A549 (cell line): ENCODE data around the gene LRRC2. TPM values are rescaled to one million over a fixed set of nuclear protein-coding genes. Genes with fewer than 3 reads are reported as not detected.

ENCODE experiments used
- ATAC-seq, 2 experiments: fragments of 200-7000 bp in 1 of 2; fragments of >200 bp in 1 of 2; cut with Nextera tagmentation in 1 of 2; cut with Tn5 transposase in 1 of 2; 3 replicates each; pipeline versions ENCODE4 v1.8.0 to v1.9.1; 2018 to 2020; ENCODE audit warnings: mild to moderate bottlenecking in 1 of 2, moderate library complexity in 1 of 2
- CTCF ChIA-PET: fragments of 300-600 bp; sonication (Branson Sonifier 250); formaldehyde crosslinking; extraction: SDS; loops from one replicate; lab custom pipeline; 2021; ENCODE audit warnings: antibody characterized with exemption, inconsistent platforms; lab: Yijun Ruan, JAX
- POLR2A ChIA-PET: fragments of 350-600 bp; formaldehyde crosslinking; extraction: SDS; loops from one replicate; lab custom pipeline; 2021; ENCODE audit warnings: antibody characterized with exemption, inconsistent platforms; lab: Yijun Ruan, JAX
- DNase-seq, 2 experiments: peaks; one replicate each; pipeline versions ENCODE4 v3.0.0 to v3.0.0-alpha.2; 2011 to 2016; ENCODE audit warnings: low read depth in 1 of 2, low spot score in 1 of 2
- FAIRE-seq: peaks from 2 replicates; lab custom pipeline; 2011; peaks lifted over from hg19 to GRCh38; lab: Jason Lieb, UNC
- H3K27ac ChIP-seq, 2 experiments: fragments of >200 bp; sonication (Bioruptor Twin); formaldehyde crosslinking; 3 replicates each; pipeline ENCODE4 v1.5.1; 2016 to 2017
- H3K4me1 ChIP-seq: fragments of >200 bp; sonication (Bioruptor Twin); formaldehyde crosslinking; 3 replicates; pipeline ENCODE4 v1.6.1; 2016
- H3K4me2 ChIP-seq: fragments of >200 bp; sonication (Bioruptor Twin); formaldehyde crosslinking; 3 replicates; pipeline ENCODE4 v1.6.1; 2016
- H3K4me3 ChIP-seq: fragments of >200 bp; sonication (Bioruptor Twin); formaldehyde crosslinking; 3 replicates; pipeline ENCODE4 v1.5.1; 2016
- H3K9me3 ChIP-seq: fragments of >200 bp; sonication (Bioruptor Twin); formaldehyde crosslinking; 3 replicates; pipeline ENCODE4 v1.6.1; 2016
- CEBPB ChIP-seq, 2 experiments: fragments of >200 bp in 1 of 2; sonication (Bioruptor Twin) in 1 of 2; formaldehyde crosslinking in 1 of 2; IDR thresholded peaks; 2 replicates each; pipeline ENCODE4 v1.6.1; 2012 to 2016
- ELK1 ChIP-seq: fragments of 150-350 bp; IDR thresholded peaks from 2 replicates; pipeline ENCODE4 v1.6.1; 2014; ENCODE audit warnings: low read depth, mild to moderate bottlenecking, low read length
- EP300 ChIP-seq, 2 experiments: fragments of >200 bp; sonication (Bioruptor Twin); formaldehyde crosslinking; IDR thresholded peaks; 2 replicates in 1 of 2; 3 replicates in 1 of 2; pipeline ENCODE4 v1.6.1; 2016 to 2017
- ESRRA ChIP-seq: fragments of 150-350 bp; IDR thresholded peaks from 2 replicates; pipeline ENCODE4 v1.6.1; 2014; ENCODE audit warnings: mild to moderate bottlenecking, low read length, borderline replicate concordance
- HDAC2 ChIP-seq: fragments of 200-600 bp; sonication (generic); IDR thresholded peaks from 2 replicates; pipeline ENCODE4 v1.6.1; 2016
- HEYL ChIP-seq: fragments of 250-450 bp; sonication (Bioruptor Pico); IDR thresholded peaks from 2 replicates; pipeline ENCODE4 v1.8.0; 2021; ENCODE audit warnings: mild to moderate bottlenecking, moderate library complexity
- HMGXB4 ChIP-seq: fragments of 250-450 bp; sonication (Bioruptor Pico); IDR thresholded peaks from 2 replicates; pipeline ENCODE4 v1.5.0; 2021; ENCODE audit warnings: mild to moderate bottlenecking, moderate library complexity, borderline replicate concordance
- HOXB13 ChIP-seq: fragments of 250-450 bp; sonication (Bioruptor Pico); IDR thresholded peaks from 2 replicates; pipeline ENCODE4 v1.5.0; 2020; ENCODE audit warnings: low read depth, mild to moderate bottlenecking, moderate library complexity
- JUN ChIP-seq, 2 experiments: fragments of >200 bp; sonication (Bioruptor Twin); formaldehyde crosslinking; IDR thresholded peaks; 2 replicates in 1 of 2; 3 replicates in 1 of 2; pipeline ENCODE4 v1.6.1; 2016 to 2017
- JUNB ChIP-seq: fragments of >200 bp; sonication (Bioruptor Twin); formaldehyde crosslinking; IDR thresholded peaks from 2 replicates; pipeline ENCODE4 v1.6.1; 2016
- MAFK ChIP-seq: fragments of 450-650 bp; IDR thresholded peaks from 2 replicates; pipeline ENCODE4 v1.6.1; 2014; ENCODE audit not compliant: partially characterized antibody
- MAZ ChIP-seq: fragments of 150-350 bp; IDR thresholded peaks from 2 replicates; pipeline ENCODE4 v1.6.1; 2014; ENCODE audit warnings: antibody characterized with exemption, low read depth, low read length, borderline replicate concordance
- NR3C1 ChIP-seq: fragments of >200 bp; sonication (Bioruptor Twin); formaldehyde crosslinking; IDR thresholded peaks from 3 replicates; pipeline ENCODE4 v1.6.1; 2017
- PBX3 ChIP-seq: IDR thresholded peaks from 2 replicates; pipeline ENCODE4 v1.6.1; 2012
- POLR2A ChIP-seq: IDR thresholded peaks from 2 replicates; pipeline ENCODE4 v1.6.1; 2012; ENCODE audit warnings: mild to moderate bottlenecking, low read length
- POLR2AphosphoS2 ChIP-seq: conservative IDR thresholded peaks from 2 replicates; pipeline ENCODE4 v1.6.1; 2012; ENCODE audit warnings: low read length, improper control_type of control experiment, inconsistent platforms
- RAD21 ChIP-seq, 2 experiments: fragments of >200 bp in 1 of 2; sonication (Bioruptor Twin) in 1 of 2; formaldehyde crosslinking in 1 of 2; IDR thresholded peaks in 1 of 2; conservative IDR thresholded peaks in 1 of 2; 2 replicates in 1 of 2; 3 replicates in 1 of 2; pipeline ENCODE4 v1.6.1; 2012 to 2018; ENCODE audit warnings: inconsistent platforms in 1 of 2
- SMC3 ChIP-seq: fragments of >200 bp; sonication (Bioruptor Twin); formaldehyde crosslinking; IDR thresholded peaks from 3 replicates; pipeline ENCODE4 v1.6.1; 2018; ENCODE audit warnings: inconsistent platforms
- TFCP2L1 ChIP-seq: fragments of 250-450 bp; sonication (Bioruptor Pico); IDR thresholded peaks from 2 replicates; pipeline ENCODE4 v1.5.0; 2021; ENCODE audit warnings: mild to moderate bottlenecking
- TP53 ChIP-seq: fragments of 250-450 bp; sonication (Bioruptor Pico); IDR thresholded peaks from 2 replicates; pipeline ENCODE4 v1.5.0; 2021; ENCODE audit warnings: mild to moderate bottlenecking, moderate library complexity
- ZNF302 ChIP-seq: fragments of 250-450 bp; sonication (Bioruptor Pico); IDR thresholded peaks from 2 replicates; pipeline ENCODE4 v1.9.0; 2021; ENCODE audit warnings: inconsistent platforms, mild to moderate bottlenecking, moderate library complexity
- WGBS: methylation state at CpG from one replicate; pipeline ENCODE4 v1.1.6; 2017; ENCODE audit errors: missing lambda C conversion rate; 5-methylcytosine and 5-hydroxymethylcytosine counted together
- polyA plus RNA-seq, 4 experiments: library from polyadenylated mRNA; depleted of rRNA in 3 of 4; stranded (reverse); fragments of >200 nt; fragmentation: RNase III in 1 of 4; extraction: RNeasy Plus Mini Kit Qiagen cat#74134 plus additional on column Dnase treatment in 1 of 4; gene quantifications; 2 replicates in 3 of 4; 3 replicates in 1 of 4; pipeline ENCODE4 v1.2.3, GENCODE V29; 2011 to 2017
- TF ChIP-seq, protein P1 (sequence below): fragments of 450-650 bp; IDR thresholded peaks from 2 replicates; pipeline ENCODE4 v1.6.1; 2014; ENCODE audit warnings: antibody characterized with exemption
- TF ChIP-seq, protein P2 (sequence below): fragments of >200 bp; sonication (Bioruptor Twin); formaldehyde crosslinking; IDR thresholded peaks from 3 replicates; pipeline ENCODE4 v1.6.1; 2016
- TF ChIP-seq, protein P3 (sequence below): IDR thresholded peaks from 2 replicates; pipeline ENCODE4 v1.6.1; 2012; ENCODE audit warnings: low read depth, borderline replicate concordance

The LRRC2 gene
- polyA plus RNA-seq, 2 of the 4 experiments (the other 2 are of a cell fraction) = not detected

DNA sequence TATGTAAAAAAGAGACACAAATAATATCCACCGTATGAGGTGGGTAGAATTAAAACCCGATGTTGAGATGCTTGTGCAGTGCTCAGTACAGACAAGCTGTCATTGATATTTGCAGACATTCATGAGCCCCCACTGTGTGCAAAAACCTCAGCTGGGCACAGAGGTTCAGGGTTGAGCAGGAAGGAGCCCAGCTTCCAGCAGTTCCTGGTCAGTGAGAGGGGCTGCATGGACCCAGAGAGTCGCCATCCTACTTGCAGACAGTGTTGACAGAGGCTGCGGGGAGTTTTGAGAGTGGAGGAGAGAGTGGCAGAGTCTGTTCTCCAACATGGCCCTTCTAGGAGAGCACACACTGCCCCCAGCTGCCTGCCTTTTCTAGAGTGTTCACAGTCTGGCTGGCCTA, 95.3 kb downstream of the LRRC2 start (continued):
- TF ChIP-seq MAZ (no peak), RAD21 (conservative IDR thresholded peaks at IDR 0.05 in 1 of 2, IDR thresholded peaks at IDR 0.05 in 1 of 2) (no peak), JUN (IDR thresholded peaks at IDR 0.05) (no peak), ESRRA (no peak), JUNB (no peak), TP53 (no peak), ELK1 (no peak), PBX3 (no peak), POLR2AphosphoS2 (no peak), CEBPB (IDR thresholded peaks at IDR 0.05) (no peak), EP300 (IDR thresholded peaks at IDR 0.05) (no peak)
- TF ChIP-seq, protein P1, sequence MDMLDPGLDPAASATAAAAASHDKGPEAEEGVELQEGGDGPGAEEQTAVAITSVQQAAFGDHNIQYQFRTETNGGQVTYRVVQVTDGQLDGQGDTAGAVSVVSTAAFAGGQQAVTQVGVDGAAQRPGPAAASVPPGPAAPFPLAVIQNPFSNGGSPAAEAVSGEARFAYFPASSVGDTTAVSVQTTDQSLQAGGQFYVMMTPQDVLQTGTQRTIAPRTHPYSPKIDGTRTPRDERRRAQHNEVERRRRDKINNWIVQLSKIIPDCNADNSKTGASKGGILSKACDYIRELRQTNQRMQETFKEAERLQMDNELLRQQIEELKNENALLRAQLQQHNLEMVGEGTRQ = no peak

GRCh38 chr3:46469680-46470357, 96.3 kb downstream of the LRRC2 start:
- TF ChIP-seq JUN (IDR thresholded peaks at IDR 0.05) (no peak), POLR2A (no peak), CEBPB (IDR thresholded peaks at IDR 0.05) (no peak)
- TF ChIP-seq, protein P2, sequence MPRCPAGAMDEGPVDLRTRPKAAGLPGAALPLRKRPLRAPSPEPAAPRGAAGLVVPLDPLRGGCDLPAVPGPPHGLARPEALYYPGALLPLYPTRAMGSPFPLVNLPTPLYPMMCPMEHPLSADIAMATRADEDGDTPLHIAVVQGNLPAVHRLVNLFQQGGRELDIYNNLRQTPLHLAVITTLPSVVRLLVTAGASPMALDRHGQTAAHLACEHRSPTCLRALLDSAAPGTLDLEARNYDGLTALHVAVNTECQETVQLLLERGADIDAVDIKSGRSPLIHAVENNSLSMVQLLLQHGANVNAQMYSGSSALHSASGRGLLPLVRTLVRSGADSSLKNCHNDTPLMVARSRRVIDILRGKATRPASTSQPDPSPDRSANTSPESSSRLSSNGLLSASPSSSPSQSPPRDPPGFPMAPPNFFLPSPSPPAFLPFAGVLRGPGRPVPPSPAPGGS = no peak
- TF ChIP-seq, protein P3, sequence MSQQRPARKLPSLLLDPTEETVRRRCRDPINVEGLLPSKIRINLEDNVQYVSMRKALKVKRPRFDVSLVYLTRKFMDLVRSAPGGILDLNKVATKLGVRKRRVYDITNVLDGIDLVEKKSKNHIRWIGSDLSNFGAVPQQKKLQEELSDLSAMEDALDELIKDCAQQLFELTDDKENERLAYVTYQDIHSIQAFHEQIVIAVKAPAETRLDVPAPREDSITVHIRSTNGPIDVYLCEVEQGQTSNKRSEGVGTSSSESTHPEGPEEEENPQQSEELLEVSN = no peak
- H3K4me2 ChIP-seq = no peak overlapping the region
- no peaks in the 10 kb centered on the region for H3K4me1 ChIP-seq
- H3K27ac ChIP-seq = no peak overlapping the region
- WGBS = 44% methylated on average over 2 of the region's 3 CpGs
- ATAC-seq (no peak), FAIRE-seq (no peak), DNase-seq (no peak)
- H3K9me3 ChIP-seq = 0 out of 3 replicates have a peak, but pooled peaks cover 3% of the 10 kb centered on the region
- ChIA-PET POLR2A (no interaction called here), CTCF (interaction anchor here (2.5 kb wide), 1 partner anchor 19 kb away, joined by 10 read pairs; no protein-coding TSS in a partner anchor)
- H3K4me3 ChIP-seq = no peak overlapping the region

GRCh38 chr3:46468753-46469600, 97.1 kb downstream of the LRRC2 start:
- no peak overlapping the region for H3K4me2 ChIP-seq
- no peak overlapping the region for H3K4me3 ChIP-seq
- DNase-seq = no peak
- WGBS = 30% methylated on average over 6 of the region's 6 CpGs
- ChIA-PET CTCF (interaction anchor here (0.6 to 2.5 kb wide), 2 partner anchors 20 to 1561 kb away, joined by 3 to 10 read pairs; no protein-coding TSS in a partner anchor), POLR2A (no interaction called here)
- no peaks in the 10 kb centered on the region for H3K4me1 ChIP-seq
- H3K9me3 ChIP-seq = no peaks in the 10 kb centered on the region
- H3K27ac ChIP-seq = no peak overlapping the region
- ATAC-seq = no peak
- no peak for FAIRE-seq
- TF ChIP-seq HEYL (CRISPR knock-in tag) (no peak), HOXB13 (CRISPR knock-in tag) (no peak), JUNB (no peak), MAFK (no peak), SMC3 (no peak), ZNF302 (CRISPR knock-in tag) (no peak), TFCP2L1 (CRISPR knock-in tag) (no peak), HMGXB4 (CRISPR knock-in tag) (no peak), HDAC2 (no peak), NR3C1 (no peak)
- TF ChIP-seq, protein P3 = no peak
- TF ChIP-seq, protein P1 = no peak
